DMS 273 (cell line): ENCODE measurements around the gene APCDD1.

Experiments
- DNase-seq: peaks from one replicate; lab custom pipeline; 2025; ENCODE audit not compliant: unreplicated experiment; lab: John Stamatoyannopoulos, UW

APCDD1 gene

DNA sequence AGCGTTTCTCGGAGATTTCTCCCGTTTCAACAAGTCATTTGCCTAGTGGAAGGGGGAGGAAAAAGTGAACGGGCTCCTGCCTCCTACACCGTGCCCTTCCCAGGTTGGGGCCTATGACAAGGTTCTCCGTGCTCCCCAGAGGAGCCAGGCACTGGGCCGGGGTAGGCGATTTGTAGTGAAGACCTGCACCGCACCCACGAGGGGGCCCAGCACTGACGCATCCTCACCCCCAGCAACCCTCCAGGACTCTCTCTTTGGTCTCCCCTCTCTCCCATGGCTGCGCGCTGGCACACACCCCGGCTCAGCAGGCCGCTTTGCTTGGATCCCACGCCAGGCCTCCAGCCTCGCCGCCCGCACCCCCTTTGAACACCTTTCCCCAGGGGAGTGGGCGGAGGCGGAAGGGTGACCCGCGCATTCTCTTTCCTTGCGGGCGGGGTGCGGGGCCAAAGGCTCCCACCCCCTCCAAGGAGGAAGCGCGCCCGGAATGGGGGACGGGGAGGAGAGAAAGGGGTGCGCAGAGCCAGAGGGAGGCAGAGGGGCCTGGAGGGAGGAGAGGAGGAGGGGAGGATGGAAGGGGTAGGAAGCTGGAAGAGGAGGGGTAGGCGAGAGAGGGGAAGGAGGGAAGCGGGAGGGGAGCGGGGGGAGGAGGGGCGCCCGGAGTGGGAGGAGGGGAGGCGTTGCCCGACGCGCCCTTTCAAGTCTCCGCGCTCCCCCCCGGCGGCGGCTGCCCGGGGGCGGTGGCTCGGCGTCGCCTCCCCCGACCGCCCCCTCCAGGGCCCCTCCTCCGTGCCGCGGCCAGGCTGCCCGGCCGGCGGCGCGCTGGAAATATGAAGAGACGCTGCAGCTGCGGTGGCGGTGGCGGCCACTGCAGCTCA, at the start of gene APCDD1:
TSS of gene APCDD1 (plus strand) at position 830 of the 875 bp plus-strand sequence. CDS start 347 bp downstream, outside the sequence.
- DNase-seq = peak; percentile 83

DNA sequence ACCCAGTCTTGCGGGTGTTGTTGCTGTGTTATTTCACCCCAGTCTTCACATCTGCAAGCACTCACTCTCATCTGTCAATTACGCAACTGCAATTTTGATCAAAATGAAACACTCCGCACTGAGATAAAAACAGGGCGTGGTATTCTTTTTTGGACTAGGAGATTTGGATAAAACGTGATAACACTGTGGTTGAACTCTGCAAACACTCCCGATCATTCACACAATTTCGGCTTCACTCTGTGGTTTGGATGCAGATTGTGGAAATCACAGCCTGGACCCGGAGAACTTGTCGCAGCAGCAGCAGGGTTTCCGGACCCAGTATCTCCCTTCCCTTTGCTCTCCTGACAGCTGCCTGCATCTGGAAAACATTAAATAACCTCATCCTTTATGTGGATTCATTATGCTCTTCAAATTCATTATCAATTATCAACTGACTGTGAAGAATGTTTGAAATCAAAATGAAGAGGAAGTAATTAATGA, 49.4 kb upstream of the APCDD1 start:
- DNase-seq = no peak

DNA sequence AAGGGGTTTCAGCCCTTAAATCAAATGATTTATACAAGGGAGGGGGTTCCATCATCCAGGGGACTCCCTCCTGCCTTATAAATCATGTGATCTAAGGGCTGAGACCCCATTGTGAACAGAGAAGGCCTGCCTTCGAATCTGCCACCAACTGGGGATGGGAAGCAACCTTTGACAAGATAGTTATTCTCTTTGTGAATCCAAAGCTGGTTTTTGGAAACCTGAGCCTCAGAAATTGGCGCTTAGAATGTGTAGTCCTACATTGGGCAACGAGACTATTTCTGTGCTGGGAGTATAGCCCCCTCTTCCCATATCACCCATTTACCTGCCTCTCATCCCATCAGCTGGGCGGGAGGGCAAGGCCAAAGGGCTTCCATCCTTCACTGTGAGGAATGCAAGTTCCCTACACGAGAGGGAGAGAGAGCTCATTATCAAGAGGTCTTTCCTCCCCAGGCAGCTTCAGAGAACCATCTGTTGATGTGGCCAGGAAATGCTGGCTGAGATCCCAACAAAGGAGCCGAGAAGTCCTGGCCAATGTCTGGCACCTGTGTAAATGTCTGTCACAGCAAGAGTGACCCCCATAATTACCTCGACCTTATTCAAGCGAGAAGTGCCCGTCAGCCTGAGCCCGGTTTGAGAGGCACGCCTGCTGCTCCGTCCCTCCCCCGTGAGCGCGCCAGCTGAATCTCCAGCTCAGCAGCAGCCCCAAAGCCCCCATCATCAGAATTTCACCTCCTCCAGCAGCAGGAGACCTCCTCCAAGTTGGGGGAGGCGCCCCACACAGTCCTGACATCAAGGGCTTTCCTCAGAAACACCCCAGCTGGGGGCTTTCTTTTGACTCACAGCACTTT, 48.4 kb upstream of the APCDD1 start:
- DNase-seq = peak; percentile 85

DNA sequence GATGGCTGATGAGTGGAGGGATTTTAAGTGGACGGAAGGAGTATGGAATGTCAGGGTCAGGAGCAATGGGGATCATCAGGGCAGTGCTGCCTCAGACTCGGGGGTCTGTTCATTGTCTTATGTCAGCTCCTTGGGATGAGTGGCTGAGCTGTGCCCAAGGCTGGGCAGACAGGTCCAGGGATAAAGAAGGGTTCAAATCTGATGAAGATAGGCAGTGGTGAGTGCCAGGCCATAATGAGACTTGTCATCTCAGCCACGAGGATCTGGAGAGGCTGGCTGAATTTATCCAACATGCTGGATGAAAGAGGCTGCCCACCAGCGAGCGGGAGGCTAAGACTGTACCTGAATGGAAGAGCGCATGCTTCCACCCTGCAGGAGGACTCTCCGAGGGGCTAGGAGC, 46.3 kb upstream of the APCDD1 start:
- DNase-seq = no peak

DNA sequence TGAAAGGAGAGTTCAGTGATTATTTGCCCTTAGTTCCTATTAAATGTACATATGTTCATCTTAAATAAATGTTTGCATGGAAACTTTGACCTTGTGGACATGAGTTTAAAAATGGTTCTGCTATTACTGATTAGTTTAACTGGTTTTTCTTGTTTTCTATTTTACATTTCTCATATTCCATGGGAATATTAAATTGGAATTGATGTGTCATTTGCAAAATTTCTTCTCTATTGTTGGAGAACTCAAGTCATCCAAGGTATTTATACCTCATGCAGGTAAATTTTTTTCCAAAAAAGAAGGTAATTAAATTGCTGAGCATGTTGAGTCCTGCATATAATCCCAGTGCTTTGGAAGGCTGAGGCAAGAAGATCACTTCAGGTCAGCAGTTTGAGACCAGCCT, 45.4 kb upstream of the APCDD1 start:
- no peak for DNase-seq

DNA sequence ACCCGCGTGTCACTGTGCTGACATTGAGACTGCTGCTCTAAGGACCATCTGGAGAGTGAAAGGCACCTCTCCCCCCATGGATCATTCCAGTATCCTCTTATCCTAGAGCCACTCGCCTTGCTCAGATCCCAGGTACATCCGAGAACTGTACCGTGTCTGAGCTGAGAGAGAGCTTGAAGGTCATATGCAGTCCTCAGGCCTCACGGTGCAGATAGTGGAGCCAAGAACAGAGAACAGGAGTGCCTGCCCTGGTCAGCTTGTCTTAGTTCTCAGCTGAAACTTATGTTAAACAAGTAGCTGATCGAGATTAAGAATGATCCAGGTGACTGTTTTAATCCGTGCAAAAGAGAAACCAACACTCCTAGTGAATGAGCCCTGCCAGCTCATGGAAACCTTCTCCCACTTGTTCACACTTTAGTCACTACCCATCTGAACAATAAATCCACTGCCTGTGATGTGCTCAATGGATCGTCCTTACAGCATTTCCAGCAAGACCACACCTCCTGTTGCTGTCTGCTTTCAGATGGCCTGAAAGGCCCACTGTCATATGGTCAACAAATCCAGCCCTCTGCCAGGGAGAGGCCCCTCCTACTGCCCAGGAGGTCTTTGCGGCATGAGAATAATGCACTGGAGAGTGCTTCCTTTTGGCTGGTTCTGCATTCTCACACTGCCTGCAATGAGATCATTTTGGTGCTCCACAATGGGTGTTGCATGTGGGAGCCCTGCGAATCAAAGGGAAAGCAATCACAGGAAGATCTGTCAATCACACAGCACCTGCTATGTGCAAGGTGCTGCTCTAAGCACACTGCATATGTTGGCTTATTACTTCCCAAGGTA, 43.7 kb upstream of the APCDD1 start:
- no peak for DNase-seq

DNA sequence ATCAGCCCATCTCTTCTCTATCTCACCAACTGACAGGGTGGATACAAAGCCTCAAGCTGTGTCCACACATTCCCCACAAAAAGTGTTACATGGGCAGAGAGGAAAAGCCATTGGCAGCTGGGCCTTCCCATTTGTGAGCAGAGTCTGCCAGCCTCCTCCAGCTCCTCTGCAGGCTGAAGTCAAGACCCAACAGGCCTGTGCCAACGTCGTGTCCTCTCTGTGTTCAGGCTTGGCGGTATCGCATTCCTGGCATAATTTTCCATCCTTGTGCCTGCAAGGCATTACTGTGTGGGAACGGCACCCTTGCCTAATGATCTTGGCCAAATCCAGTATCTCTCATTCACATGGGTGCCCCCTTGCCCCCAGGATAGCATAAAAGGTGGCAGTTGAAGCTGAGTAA, 41.5 kb upstream of the APCDD1 start:
- DNase-seq = no peak

DNA sequence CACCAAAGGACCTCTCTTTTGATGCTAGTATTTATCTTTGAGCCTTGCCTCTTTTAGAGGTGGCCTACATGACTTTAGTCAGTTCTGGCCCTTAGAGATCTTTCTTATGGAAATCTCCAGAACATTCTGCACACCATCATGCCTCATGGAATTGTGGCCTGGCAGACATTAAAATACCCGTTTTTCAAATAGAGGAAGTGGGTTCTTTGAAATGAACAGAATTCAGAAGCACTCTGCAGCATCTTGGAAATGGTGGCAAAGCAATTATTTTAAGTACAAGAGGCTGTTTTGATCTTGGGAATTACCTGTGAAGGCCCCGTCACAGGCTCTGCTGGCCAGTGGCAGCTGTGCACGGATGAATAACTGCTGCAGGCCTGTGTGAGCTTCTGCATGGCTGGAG, 40.7 kb upstream of the APCDD1 start:
- no peak for DNase-seq

DNA sequence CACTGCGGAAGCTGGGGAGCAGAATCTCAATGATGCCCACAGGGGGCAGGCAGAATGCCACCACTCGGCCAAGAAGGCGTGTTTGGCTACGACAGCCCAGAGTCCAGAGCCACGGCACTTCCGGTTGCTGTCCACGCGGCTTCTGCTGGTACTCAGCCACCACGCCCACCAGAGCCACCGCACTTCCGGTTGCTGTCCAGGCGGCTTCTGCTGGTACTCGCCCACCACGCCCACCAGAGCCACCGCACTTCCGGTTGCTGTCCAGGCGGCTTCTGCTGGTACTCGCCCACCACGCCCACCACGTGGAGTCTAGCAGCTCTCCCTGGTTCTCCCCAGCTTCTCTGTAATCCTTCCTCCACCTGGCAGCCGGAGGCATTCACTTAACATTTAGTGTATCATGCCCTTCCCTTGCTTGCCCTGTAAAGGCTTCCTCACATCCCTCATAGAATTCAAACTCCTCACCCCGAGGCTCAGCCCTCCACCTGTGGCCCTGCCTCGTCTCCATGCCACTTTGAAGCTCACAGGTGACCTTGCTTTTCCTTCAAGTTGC, 40.1 kb upstream of the APCDD1 start:
- no peak for DNase-seq

DNA sequence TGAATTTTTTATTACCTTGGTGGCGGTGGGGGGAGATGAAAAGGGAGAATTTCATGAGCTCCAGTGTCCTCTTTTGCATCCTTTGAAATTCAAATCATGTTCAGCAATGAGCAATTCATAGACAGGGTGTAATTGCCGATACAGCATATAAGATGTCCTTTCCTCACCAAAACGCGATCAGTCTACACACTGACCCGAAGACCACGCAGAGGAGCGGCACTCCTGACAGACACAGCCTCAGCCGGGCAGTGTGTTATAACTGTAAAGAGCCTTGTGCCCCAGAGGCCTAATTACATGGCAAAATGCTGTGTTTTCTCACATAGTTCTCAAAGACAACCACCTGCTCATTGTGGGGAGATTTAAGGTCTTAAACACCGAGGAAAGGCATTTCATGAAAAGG, 38.4 kb upstream of the APCDD1 start:
- no peak for DNase-seq

DNA sequence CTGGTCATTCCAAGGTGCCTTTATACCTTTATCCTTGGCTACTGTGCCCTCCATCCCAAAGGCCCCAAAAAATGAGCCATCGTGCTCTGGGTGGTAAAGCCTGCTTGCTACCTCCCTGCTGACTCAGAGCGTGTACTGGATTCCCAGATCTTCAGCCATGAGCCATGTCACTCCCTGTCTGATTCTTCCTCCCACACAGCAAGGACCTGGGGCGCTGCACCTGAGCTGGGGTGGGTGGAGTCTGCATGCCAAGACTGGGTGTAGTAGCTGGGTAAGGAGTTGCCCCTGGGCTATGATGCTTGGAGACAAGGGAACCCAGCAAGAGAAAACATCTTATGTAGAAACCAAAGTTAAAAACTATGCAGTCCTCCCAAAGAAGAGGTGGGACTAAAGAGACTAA, 37.2 kb upstream of the APCDD1 start:
- no peak for DNase-seq

DNA sequence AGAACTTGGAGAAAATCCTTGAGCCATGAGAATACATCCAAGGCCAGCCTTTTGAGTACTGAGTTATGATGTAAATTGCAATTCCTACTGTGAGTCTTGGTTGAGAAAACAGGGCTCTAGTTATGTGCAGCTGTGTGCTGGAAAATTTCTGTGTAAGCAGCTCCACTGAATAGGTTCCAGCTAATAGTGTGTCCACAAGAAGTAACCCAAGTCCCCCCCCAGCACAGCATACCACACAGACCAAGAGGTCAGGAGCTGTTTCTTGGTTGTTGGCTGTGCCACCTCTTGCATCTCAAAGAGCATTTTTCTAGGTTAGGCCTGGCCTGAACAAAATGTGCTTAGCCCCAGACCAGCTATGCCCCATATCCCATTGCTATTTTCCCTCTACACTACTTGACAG, 36.8 kb upstream of the APCDD1 start:
- DNase-seq = no peak

DNA sequence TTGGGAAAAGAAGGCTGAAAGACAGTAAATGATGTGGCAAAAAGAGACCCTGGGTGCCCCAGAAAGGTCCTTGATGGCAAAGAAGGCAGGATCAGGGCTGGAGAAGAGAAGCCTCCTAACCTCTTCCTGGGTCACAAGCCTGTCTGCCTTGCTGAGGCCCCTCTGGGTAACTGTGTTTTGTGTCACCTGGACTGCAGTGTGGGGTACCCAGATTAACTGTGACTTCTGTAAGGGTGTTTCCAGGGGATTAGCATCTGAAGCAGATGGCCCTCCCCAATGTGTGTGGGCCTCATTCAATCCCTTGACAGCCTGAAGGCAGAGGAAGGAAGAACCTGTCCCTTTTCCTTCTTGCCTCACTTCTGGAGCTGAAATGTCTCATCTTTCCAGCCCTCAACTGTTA, 35.6 kb upstream of the APCDD1 start:
- DNase-seq = no peak

DNA sequence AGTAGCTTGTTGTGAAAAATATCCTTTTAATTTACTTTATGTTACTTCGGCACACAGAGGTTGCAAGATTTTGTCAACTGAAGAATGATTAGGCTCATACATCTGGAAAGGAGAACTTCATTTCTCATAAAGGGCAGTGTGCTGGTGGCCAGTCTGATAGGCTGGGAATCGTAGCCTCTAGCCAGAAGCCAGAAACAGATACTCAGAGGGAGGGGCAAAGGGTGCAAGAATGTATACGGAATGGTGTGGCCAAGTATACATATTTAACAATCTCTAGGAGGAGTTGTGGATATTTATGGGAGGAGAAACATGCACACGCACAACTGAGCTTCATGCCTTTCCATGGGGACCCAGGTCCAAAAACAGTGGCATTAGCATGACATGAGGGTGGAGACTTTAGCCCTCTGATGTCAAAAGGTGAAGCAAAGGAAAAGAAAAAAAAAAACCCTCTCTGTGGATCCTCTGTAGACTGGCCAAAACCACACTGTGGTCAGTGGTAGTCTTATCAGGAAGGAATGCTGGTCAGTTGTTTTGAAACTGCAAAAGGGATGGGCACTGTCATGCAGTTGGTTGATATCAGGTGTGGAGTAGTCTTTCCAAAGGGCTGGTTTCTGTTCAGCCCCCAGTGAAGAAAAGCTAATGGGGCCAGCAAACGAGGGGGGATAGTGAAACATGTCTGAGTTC, 34.9 kb upstream of the APCDD1 start:
- no peak for DNase-seq

DNA sequence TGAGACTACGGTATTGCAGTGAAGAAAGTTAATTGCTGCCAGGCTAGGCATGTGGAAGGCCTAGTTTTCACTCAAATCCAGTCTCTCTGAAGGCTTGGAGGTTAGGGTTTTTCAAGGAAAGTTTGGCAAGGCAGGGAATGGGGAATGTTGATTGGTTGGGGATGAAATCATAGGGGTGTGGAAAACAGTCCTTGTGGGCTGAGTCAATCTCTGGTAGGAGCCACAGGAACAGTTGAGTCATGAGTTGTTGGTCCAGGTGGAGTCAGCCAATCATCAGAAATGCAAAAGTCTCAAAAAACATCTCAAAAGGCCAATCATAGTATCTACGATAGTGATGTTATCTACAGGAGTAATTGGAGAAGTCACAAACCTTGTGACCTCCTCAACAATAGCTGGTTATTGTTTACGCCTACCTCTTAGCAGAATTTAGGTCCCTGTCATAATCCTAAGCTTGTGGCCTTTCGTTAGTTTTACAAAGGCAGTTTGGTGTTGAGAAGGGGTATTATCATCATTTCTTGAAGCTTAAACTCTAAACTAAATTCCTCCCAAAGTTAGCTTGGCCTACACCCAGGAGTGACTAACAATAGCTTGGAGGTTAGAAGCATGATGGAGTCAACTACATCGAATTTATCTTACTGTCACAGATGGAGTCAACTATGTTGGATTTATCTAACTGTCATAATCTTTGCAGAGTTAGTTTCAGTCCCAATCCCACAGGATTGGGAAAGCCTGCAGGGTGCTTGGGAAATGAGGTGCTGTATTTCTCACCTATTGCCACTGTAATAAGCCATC, 33.7 kb upstream of the APCDD1 start:
- DNase-seq = no peak

DNA sequence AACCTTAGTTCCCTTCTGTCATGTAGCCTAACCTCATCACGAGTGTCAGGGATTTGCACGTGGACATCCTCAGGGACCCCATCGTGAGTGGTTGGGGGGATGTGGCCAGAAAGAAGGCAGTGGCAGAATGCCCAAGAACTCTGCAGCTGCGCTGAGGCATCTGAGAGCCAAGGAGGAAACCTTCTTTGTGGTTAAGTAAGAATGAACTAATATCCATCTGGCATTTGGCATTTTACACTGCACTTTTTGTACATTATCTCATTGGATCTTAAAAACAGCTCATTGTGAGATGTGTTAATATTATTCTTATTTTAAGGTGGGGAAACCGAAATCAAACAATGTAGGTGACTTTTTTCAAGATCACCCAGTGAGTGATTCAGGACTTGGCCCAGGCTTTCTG, 32.6 kb upstream of the APCDD1 start:
- peak; percentile 25 for DNase-seq

DNA sequence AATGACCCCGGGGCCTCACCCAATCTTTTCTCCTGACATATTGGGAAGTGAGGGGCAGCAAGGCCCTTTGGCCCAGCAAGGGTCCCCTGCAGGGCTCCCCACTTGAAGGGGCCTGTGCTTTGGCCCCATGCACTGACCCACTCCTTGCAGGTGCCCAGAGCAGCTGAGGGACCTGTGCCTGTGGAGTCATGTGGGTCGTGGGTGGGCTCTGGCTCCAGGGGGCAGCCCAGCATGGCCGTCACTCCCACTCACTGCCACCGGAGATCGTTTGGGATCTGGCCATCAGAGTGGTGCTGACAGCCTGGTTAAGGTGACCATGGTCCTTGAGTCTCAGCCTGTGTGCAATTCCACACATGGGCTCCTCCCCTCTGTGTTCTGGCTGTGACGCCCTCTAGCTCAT, 31.7 kb upstream of the APCDD1 start:
- no peak for DNase-seq

DNA sequence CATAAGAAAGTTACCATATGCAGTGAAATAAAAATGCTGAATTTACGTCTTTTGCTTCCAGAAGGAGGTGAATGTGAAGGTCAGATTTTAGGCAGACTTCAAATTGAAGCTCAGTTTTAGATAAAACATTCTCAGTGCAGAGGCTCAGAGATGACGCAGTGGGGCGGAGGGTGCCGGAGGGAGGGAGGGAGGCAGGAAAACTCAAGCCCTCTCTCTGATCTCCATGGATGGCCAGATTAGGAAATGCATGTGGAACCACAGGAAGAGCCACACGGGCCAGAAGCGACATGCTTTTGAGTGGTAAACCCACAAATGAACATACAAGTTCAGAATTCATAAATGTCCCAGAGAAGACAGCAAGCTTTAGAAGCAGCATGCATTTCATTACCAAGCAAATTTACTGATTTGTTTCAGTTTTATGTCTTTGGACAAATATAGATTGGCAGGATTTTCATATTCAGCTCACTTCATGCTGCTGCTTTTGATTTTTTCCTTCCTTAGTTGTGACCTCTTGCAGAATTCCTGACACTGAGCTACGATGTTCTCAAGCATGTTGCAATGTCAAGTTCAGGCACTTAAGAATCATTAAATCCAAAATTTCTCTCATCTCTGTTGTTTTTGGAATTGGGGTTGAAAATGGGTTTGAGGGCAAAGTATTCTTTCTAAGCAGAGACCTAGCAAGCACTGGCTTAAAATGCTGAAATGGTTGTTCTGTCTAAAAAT, 29.7 kb upstream of the APCDD1 start:
- DNase-seq = no peak

DNA sequence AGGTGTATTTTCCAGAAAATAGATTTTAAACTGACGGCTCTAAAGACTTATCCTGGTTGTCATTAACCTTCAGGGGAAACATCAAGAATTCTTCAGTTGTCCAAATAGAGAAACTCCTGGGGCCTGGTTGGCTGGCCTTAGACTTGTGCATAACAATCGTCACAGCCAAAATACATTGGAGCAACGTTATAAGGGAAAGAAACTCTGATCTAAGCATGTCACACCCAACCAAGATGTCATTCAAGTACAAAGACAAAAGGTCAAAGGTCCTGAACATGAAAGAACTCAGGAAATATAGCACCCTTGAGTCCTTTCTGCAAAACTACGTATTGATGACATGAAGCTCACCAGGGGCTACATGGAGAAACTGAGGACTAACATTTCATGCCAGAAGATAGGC, 23.8 kb upstream of the APCDD1 start:
- DNase-seq = no peak
